GM21619 (cell line): ENCODE data around the gene ROBO1.

ENCODE experiments used
- ATAC-seq: cut with Tn5 transposase; IDR thresholded peaks from one replicate; pipeline ENCODE4 v1.9.1; 2021; ENCODE audit not compliant: unreplicated experiment

The ROBO1 gene

GRCh38 chr3:78993375-78993774 lies 774.4 kb downstream of the ROBO1 start:
- ATAC-seq, result no peak

GRCh38 chr3:78992830-78993229 lies 775.0 kb downstream of the ROBO1 start:
- no peak for ATAC-seq

GRCh38 chr3:78992400-78992799 lies 775.4 kb downstream of the ROBO1 start:
- ATAC-seq, result no peak

GRCh38 chr3:78991656-78992055 lies 776.1 kb downstream of the ROBO1 start:
- no peak for ATAC-seq

GRCh38 chr3:78990156-78990555 lies 777.6 kb downstream of the ROBO1 start:
- no peak for ATAC-seq

- no peak for ATAC-seq
Observed at GRCh38 chr3:78988324-78988723, 779.5 kb downstream of the ROBO1 start.

- no peak for ATAC-seq
Observed at GRCh38 chr3:78986416-78987101, 781.2 kb downstream of the ROBO1 start.

GRCh38 chr3:78985981-78986380 lies 781.8 kb downstream of the ROBO1 start:
- no peak for ATAC-seq

- no peak for ATAC-seq
Observed at GRCh38 chr3:78979028-78979427, 788.8 kb downstream of the ROBO1 start.

GRCh38 chr3:78978037-78978436 lies 789.8 kb downstream of the ROBO1 start:
- ATAC-seq, result no peak

GRCh38 chr3:78977073-78977472 lies 790.7 kb downstream of the ROBO1 start:
- ATAC-seq, result no peak

- no peak for ATAC-seq
Observed at GRCh38 chr3:78976200-78976599, 791.6 kb downstream of the ROBO1 start.

GRCh38 chr3:78974181-78974790 lies 793.5 kb downstream of the ROBO1 start:
- ATAC-seq, result no peak

- no peak for ATAC-seq
Observed at GRCh38 chr3:78972617-78973301, 795.0 kb downstream of the ROBO1 start.

- no peak for ATAC-seq
Observed at GRCh38 chr3:78970656-78971055, 797.1 kb downstream of the ROBO1 start.

- ATAC-seq, result no peak
Observed at GRCh38 chr3:78969483-78969882, 798.3 kb downstream of the ROBO1 start.

- ATAC-seq, result no peak
Observed at GRCh38 chr3:78967061-78967460, 800.7 kb downstream of the ROBO1 start.

- ATAC-seq, result no peak
Observed at GRCh38 chr3:78963771-78964170, 804.0 kb downstream of the ROBO1 start.

GRCh38 chr3:78957456-78957855 lies 810.3 kb downstream of the ROBO1 start:
- no peak for ATAC-seq

GRCh38 chr3:78951342-78951945 lies 816.4 kb downstream of the ROBO1 start:
- ATAC-seq, result no peak

- ATAC-seq, result no peak
Observed at GRCh38 chr3:78941587-78941986, 826.2 kb downstream of the ROBO1 start.

- no peak for ATAC-seq
Observed at GRCh38 chr3:78940626-78941025, 827.2 kb downstream of the ROBO1 start.
